Measurements from ENCODE around the gene UNC13D. TPM values are rescaled to one million over a fixed set of nuclear protein-coding genes. Genes with fewer than 3 reads are reported as not detected.

UNC13D gene
- 4.8 to 7.3 TPM (median 5.8 TPM) in 5 replicates for total RNA-seq (2022; extraction: Qiagen RNA extraction)

DNA sequence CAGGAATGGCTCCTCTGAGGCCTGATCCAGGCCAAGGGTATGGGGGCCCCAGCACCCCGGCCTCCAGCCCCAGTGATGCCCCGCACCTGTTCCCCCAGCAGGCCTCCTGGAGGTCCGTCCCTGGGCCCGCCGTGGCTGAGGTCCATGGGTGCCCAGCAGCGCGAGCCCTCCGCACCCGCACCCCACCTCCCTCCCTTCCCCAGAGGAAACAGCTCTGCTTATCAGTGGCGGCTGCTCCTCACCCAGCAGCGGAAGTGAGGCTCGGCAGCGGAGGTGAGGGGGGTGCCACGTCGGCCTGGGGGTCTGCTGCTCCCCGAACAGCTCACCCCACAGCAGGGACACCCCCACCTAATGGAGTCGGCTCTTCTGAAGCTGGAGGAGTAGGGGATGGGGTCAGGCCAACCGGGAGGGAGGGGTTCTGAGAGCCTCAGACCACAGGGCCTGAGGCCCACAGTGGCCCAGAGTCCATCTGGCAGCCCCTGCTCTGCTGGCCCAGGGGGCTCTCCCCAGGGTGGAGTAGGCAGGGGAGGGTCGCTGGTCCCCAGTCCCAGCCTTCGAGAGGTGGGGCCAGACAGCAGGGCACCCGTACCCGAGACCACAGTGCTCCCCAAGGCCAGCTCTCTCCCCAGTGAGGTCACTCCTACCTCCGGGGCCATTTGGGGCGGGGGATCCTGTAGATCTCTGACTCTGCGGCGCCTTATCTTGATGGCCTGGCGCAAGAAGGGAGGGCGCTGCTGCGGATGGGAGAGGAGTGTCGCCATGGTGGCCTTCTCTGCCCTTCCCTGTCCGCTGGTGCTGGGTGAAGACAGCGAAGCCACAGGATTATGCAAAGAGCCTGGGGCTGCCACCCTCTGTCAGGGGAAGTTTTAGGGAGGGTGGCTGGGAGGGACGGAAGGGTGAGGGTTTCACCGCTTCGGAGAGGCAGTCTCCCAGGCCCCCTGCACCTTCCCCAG, at the start of gene UNC13D:
TSS of gene UNC13D (minus strand) at position 828 of the 953 bp plus-strand sequence. CDS start at position 761, 67 bp downstream.

GRCh38 chr17:75878174-75878998, 34.2 kb upstream of the UNC13D start, which contains the start of gene TRIM47:
TSS of gene TRIM47 (minus strand) at chr17:75878581. CDS start at chr17:75878548, 33 bp downstream.

GRCh38 chr17:75855310-75856061, 11.3 kb upstream of the UNC13D start, which contains the start of gene WBP2:
TSS of gene WBP2 (minus strand) at chr17:75855335. CDS start at chr17:75855297, 38 bp downstream.

GRCh38 chr17:75784473-75785015, 59.7 kb downstream of the UNC13D start, which contains the start of gene UNK:
TSS of gene UNK (plus strand) at chr17:75784806. CDS start at chr17:75784881, 75 bp downstream.

Other genes starting within 250 kb of the UNC13D start
- gene SMIM5, start 211.0 kb downstream of the UNC13D start, total RNA-seq (2022; extraction: Qiagen RNA extraction), result 0.76 to 1.1 TPM (median 1.0 TPM) in 5 replicates
- 21.4 to 31.4 TPM (median 25.5 TPM) in 5 replicates for gene RECQL5, start 177.2 kb downstream of the UNC13D start, total RNA-seq (2022; extraction: Qiagen RNA extraction)
- 124 to 150 TPM (median 132 TPM) in 5 replicates for gene SAP30BP, start 177.1 kb downstream of the UNC13D start, total RNA-seq (2022; extraction: Qiagen RNA extraction)
- 97.0 to 133 TPM (median 117 TPM) in 5 replicates for gene ITGB4, start 122.9 kb downstream of the UNC13D start, total RNA-seq (2022; extraction: Qiagen RNA extraction)
- gene GALK1, start 79.2 kb downstream of the UNC13D start, total RNA-seq (2022; extraction: Qiagen RNA extraction), result 55.4 to 89.1 TPM (median 82.7 TPM) in 5 replicates
- gene UNK, start 59.6 kb downstream of the UNC13D start, total RNA-seq (2022; extraction: Qiagen RNA extraction), result 25.1 to 31.3 TPM (median 28.1 TPM) in 5 replicates
- 83.2 to 92.6 TPM (median 88.1 TPM) in 5 replicates for gene WBP2, start 10.9 kb upstream of the UNC13D start, total RNA-seq (2022; extraction: Qiagen RNA extraction)
- 144 to 202 TPM (median 193 TPM) in 5 replicates for gene TRIM47, start 34.2 kb upstream of the UNC13D start, total RNA-seq (2022; extraction: Qiagen RNA extraction)
- 30.1 to 40.1 TPM (median 38.9 TPM) in 5 replicates for gene TRIM65, start 52.5 kb upstream of the UNC13D start, total RNA-seq (2022; extraction: Qiagen RNA extraction)
- 98.3 to 124 TPM (median 117 TPM) in 5 replicates for gene MRPL38, start 60.5 kb upstream of the UNC13D start, total RNA-seq (2022; extraction: Qiagen RNA extraction)
- gene FBF1, start 96.6 kb upstream of the UNC13D start, total RNA-seq (2022; extraction: Qiagen RNA extraction), result 5.5 to 8.4 TPM (median 7.1 TPM) in 5 replicates
- gene ACOX1, start 134.8 kb upstream of the UNC13D start, total RNA-seq (2022; extraction: Qiagen RNA extraction), result 15.8 to 18.4 TPM (median 16.6 TPM) in 5 replicates
- 20.6 to 27.7 TPM (median 24.5 TPM) in 5 replicates for gene TEN1, start 134.8 kb upstream of the UNC13D start, total RNA-seq (2022; extraction: Qiagen RNA extraction)
- gene CDK3, start 156.5 kb upstream of the UNC13D start, total RNA-seq (2022; extraction: Qiagen RNA extraction), result 3.2 to 5.5 TPM (median 4.7 TPM) in 5 replicates
- gene EVPL, start 182.9 kb upstream of the UNC13D start, total RNA-seq (2022; extraction: Qiagen RNA extraction), result 11.9 to 18.5 TPM (median 17.2 TPM) in 5 replicates
- 78.7 to 82.2 TPM (median 79.1 TPM) in 5 replicates for gene SRP68, start 228.1 kb upstream of the UNC13D start, total RNA-seq (2022; extraction: Qiagen RNA extraction)
- 1.1 to 2.1 TPM (median 1.7 TPM) in 5 replicates for gene GALR2, start 230.4 kb upstream of the UNC13D start, total RNA-seq (2022; extraction: Qiagen RNA extraction)
- gene ZACN, start 234.8 kb upstream of the UNC13D start, total RNA-seq (2022; extraction: Qiagen RNA extraction), result 0.17 to 0.38 TPM (median 0.30 TPM) in 5 replicates